HEK293T (cell line): ENCODE results near the gene AGTPBP1.

ENCODE experiments used
- CTCF ChIA-PET: fragments of 350-600 bp; formaldehyde crosslinking; extraction: SDS; loops from one replicate; lab custom pipeline; 2021; ENCODE audit warnings: antibody characterized with exemption, inconsistent platforms; lab: Yijun Ruan, JAX
- POLR2A ChIA-PET: fragments of 350-600 bp; formaldehyde crosslinking; extraction: SDS; loops from one replicate; lab custom pipeline; 2020; ENCODE audit warnings: antibody characterized with exemption, inconsistent platforms; lab: Yijun Ruan, JAX
- DNase-seq: peaks from one replicate; pipeline ENCODE4 v3.0.0; 2012; ENCODE audit warnings: mixed read lengths; ENCODE audit errors: extremely low spot score
- ARNT ChIP-seq: fragments of 450-650 bp; IDR thresholded peaks from 2 replicates; pipeline ENCODE4 v1.6.1; 2017; ENCODE audit warnings: mild to moderate bottlenecking
- BHLHE40 ChIP-seq: fragments of 450-650 bp; IDR thresholded peaks from 2 replicates; pipeline ENCODE4 v1.6.1; 2016; ENCODE audit warnings: mild to moderate bottlenecking, moderate library complexity, borderline replicate concordance
- CTBP1 ChIP-seq: fragments of 450-650 bp; IDR thresholded peaks from 2 replicates; pipeline ENCODE4 v1.6.1; 2016; ENCODE audit warnings: borderline replicate concordance
- ELF4 ChIP-seq: fragments of 450-650 bp; IDR thresholded peaks from 2 replicates; pipeline ENCODE4 v1.6.1; 2017; ENCODE audit warnings: antibody characterized with exemption
- FOXA1 ChIP-seq: fragments of 450-650 bp; IDR thresholded peaks from 2 replicates; pipeline ENCODE4 v1.6.1; 2016; ENCODE audit warnings: mild to moderate bottlenecking
- FOXK2 ChIP-seq: fragments of 450-650 bp; IDR thresholded peaks from 2 replicates; pipeline ENCODE4 v1.6.1; 2016; ENCODE audit warnings: mild to moderate bottlenecking
- FOXM1 ChIP-seq: fragments of 450-650 bp; IDR thresholded peaks from 2 replicates; pipeline ENCODE4 v1.6.1; 2017; ENCODE audit warnings: mild to moderate bottlenecking, borderline replicate concordance
- HDGF ChIP-seq: fragments of 450-650 bp; IDR thresholded peaks from 2 replicates; pipeline ENCODE4 v1.6.1; 2017; ENCODE audit warnings: antibody characterized with exemption, borderline replicate concordance
- L3MBTL2 ChIP-seq: fragments of 450-650 bp; conservative IDR thresholded peaks from 2 replicates; pipeline ENCODE4 v1.6.1; 2016; ENCODE audit warnings: mild to moderate bottlenecking
- LEF1 ChIP-seq: fragments of 450-650 bp; IDR thresholded peaks from 2 replicates; pipeline ENCODE4 v1.6.1; 2017; ENCODE audit warnings: mild to moderate bottlenecking, borderline replicate concordance
- NFRKB ChIP-seq: fragments of 450-650 bp; IDR thresholded peaks from 2 replicates; pipeline ENCODE4 v1.6.1; 2016; ENCODE audit warnings: mild to moderate bottlenecking, moderate library complexity
- PKNOX1 ChIP-seq: fragments of 450-650 bp; IDR thresholded peaks from 2 replicates; pipeline ENCODE4 v1.6.1; 2016
- SP1 ChIP-seq: fragments of 450-650 bp; IDR thresholded peaks from 2 replicates; pipeline ENCODE4 v1.6.1; 2017
- SUZ12 ChIP-seq: fragments of 450-650 bp; IDR thresholded peaks from 2 replicates; pipeline ENCODE4 v1.6.1; 2016; ENCODE audit warnings: mild to moderate bottlenecking
- TARDBP ChIP-seq: fragments of 450-650 bp; IDR thresholded peaks from 2 replicates; pipeline ENCODE4 v1.6.1; 2016
- ZNF384 ChIP-seq: fragments of 450-650 bp; IDR thresholded peaks from 2 replicates; pipeline ENCODE4 v1.6.1; 2016

AGTPBP1 gene

GRCh38 chr9:85666086-85666485 is 75.7 kb downstream of the AGTPBP1 start:
- ChIA-PET POLR2A (no interaction called here), CTCF (no interaction called here)

GRCh38 chr9:85662573-85662972 is 79.2 kb downstream of the AGTPBP1 start:
- CTCF ChIA-PET: no interaction called here

More at GRCh38 chr9:85666086-85666485, 75.7 kb downstream of the AGTPBP1 start:
- DNase-seq: no peak
- TF ChIP-seq SP1 (no peak), ARNT (no peak), HDGF (no peak), CTBP1 (no peak), ELF4 (no peak), TARDBP (no peak)

DNA sequence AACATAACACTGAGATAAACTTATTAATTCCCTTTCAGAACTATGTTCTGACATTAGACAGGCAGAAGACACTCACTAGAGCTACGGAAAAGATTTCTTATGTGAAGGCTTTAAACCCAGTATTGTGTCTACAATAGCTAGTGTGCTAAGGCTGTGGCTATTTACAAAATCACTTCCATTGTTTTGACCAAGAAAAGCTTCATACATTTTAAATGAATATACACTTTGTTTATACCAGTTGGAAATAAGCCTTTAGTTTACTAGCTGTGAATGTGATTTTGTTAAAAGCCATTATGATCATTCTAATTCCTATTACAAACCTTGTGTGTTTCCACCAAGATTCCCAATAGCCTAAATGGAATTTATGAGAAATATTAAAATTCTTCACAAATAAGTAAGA is 83.0 kb downstream of the AGTPBP1 start:
- ChIA-PET POLR2A (no interaction called here), CTCF (no interaction called here)

More at GRCh38 chr9:85662573-85662972, 79.2 kb downstream of the AGTPBP1 start:
- POLR2A ChIA-PET: no interaction called here
- DNase-seq: no peak
- TF ChIP-seq FOXM1: no peak
- TF ChIP-seq SP1: no peak
- no peak for TF ChIP-seq L3MBTL2
- TF ChIP-seq ZNF384: no peak
- no peak for TF ChIP-seq FOXA1
- TF ChIP-seq TARDBP: no peak
- TF ChIP-seq ARNT: no peak
- no peak for TF ChIP-seq PKNOX1
- TF ChIP-seq BHLHE40: no peak
- no peak for TF ChIP-seq FOXK2
- TF ChIP-seq SUZ12: no peak
- TF ChIP-seq LEF1: no peak
- no peak for TF ChIP-seq ELF4
- no peak for TF ChIP-seq NFRKB
- no peak for TF ChIP-seq CTBP1
- no peak for TF ChIP-seq HDGF

DNA sequence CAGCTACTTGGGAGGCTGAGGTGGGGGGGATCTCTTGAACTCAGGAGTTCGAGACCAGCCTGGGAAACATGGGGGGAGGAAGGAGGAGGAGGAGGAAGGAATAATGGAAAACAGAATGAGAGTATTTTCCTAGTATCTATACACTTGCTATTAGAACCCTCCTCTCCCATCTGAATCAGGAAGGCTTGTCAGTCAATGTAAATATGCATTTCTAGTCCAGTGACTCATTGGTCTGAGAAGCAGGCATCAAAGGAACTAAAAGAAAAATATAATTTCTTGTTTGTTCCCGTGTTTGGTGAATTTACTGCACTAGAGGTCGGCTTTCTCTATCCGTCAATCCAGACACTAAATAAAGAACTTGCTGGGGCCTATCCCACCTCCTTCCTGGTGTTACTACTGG is 88.6 kb downstream of the AGTPBP1 start:
- no peak for DNase-seq
- CTCF ChIA-PET: interaction anchor here (0.5 kb wide), 1 partner anchor 11 kb away, joined by 4 read pairs; no protein-coding TSS in a partner anchor
- TF ChIP-seq NFRKB: no peak
- TF ChIP-seq HDGF: no peak
- POLR2A ChIA-PET: no interaction called here

More for the DNA sequence above, 83.0 kb downstream of the AGTPBP1 start:
- no peak for DNase-seq
- TF ChIP-seq LEF1 (no peak), ZNF384 (no peak), HDGF (no peak), BHLHE40 (no peak), L3MBTL2 (no peak), FOXK2 (no peak), FOXM1 (no peak), SP1 (no peak), SUZ12 (no peak), CTBP1 (no peak), PKNOX1 (no peak), FOXA1 (no peak)

DNA sequence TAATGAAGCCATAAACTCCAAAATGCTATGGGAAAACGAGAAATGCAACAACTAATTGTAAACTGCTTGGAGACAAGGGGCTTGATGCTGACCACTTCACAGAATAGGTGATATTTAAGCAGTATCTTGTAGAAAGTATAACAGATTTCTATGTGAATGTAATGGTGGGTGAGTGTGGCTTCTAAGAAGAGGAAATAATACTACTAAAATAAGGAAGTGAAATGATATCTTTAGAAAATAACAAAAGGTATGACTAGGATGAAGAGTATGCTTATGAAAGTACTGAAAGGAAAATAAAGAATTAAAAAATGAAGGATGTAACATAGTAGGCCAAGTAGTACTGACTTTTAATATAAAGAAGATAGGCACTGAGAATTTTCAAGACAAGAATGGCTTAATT is 94.2 kb downstream of the AGTPBP1 start:
- DNase-seq: no peak
- ChIA-PET POLR2A (no interaction called here), CTCF (no interaction called here)
- TF ChIP-seq ZNF384 (no peak), ARNT (no peak), CTBP1 (no peak), SUZ12 (no peak), NFRKB (no peak), SP1 (no peak), HDGF (no peak), FOXM1 (no peak), PKNOX1 (no peak), BHLHE40 (no peak), TARDBP (no peak), L3MBTL2 (no peak), ELF4 (no peak), LEF1 (no peak), FOXA1 (no peak), FOXK2 (no peak)

- DNase-seq: no peak
- no peak for TF ChIP-seq FOXM1
- no peak for TF ChIP-seq ELF4
- TF ChIP-seq BHLHE40: no peak
- TF ChIP-seq ZNF384: no peak
- TF ChIP-seq LEF1: no peak
- no peak for TF ChIP-seq PKNOX1
- TF ChIP-seq FOXA1: no peak
- TF ChIP-seq SP1: no peak
- no peak for TF ChIP-seq FOXK2
- no peak for TF ChIP-seq CTBP1
- TF ChIP-seq SUZ12: no peak
- no peak for TF ChIP-seq TARDBP
- no peak for TF ChIP-seq HDGF
- no peak for TF ChIP-seq L3MBTL2
- TF ChIP-seq ARNT: no peak
- TF ChIP-seq NFRKB: no peak
- ChIA-PET CTCF (no interaction called here), POLR2A (no interaction called here)
Measured at GRCh38 chr9:85645909-85646627, 95.7 kb downstream of the AGTPBP1 start.
